DMS153 treated with DMSO at 0.1 percent for 48 hours (cell line): Measurements from ENCODE around the gene PDE5A.

Experiments
- DNase-seq: peaks from one replicate; lab custom pipeline; 2025; ENCODE audit not compliant: unreplicated experiment; lab: John Stamatoyannopoulos, UW

PDE5A gene

GRCh38 chr4:119525005-119525749, 103.4 kb downstream of the PDE5A start:
- no peak for DNase-seq

- DNase-seq = no peak
Observed at GRCh38 chr4:119523399-119523798, 105.2 kb downstream of the PDE5A start.

GRCh38 chr4:119521268-119521667, 107.3 kb downstream of the PDE5A start:
- DNase-seq = no peak

GRCh38 chr4:119518915-119519410, 109.6 kb downstream of the PDE5A start:
- no peak for DNase-seq

- no peak for DNase-seq
Observed at GRCh38 chr4:119518230-119518892, 110.2 kb downstream of the PDE5A start.

- no peak for DNase-seq
Observed at GRCh38 chr4:119517361-119518229, 111.0 kb downstream of the PDE5A start.

- no peak for DNase-seq
Observed at GRCh38 chr4:119512398-119512797, 116.2 kb downstream of the PDE5A start.

- DNase-seq = no peak
Observed at GRCh38 chr4:119510395-119511149, 118.0 kb downstream of the PDE5A start.

DNA sequence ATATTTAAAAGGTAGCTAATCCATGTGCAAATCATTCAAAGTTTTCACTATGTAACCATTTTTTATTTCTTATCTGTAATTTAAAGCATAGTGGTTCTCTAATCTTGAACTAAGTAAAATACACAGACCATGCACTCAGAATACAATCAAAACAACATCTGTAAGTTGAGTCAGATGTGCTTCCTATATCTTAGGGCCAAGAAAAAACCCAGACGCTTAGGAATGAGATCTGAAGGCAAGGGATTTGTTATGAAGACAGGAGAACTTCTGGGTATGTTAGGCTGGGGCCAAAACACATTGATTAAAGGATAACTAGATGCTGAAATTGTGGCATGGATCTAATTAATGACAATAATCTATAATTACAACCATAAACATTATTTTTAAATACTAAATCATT, 120.3 kb downstream of the PDE5A start:
- DNase-seq = no peak

DNA sequence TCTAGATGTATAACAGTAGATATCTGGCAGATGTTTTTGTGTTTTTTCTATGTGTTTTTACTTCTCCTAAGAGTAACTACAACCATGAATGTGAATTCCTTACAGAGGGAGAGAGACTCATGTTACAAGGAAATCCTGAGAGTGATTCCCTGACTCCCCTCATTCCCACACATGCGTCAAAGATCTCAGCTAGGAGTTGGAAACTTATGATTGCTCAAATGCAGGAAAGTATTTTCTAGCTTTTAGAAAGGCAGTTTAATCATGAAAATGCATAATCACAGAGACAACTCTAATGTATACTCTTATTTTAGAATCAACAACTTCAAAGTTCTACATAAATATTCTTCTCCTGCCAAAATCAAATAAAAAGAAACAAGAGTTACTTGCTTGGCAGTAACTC, 121.8 kb downstream of the PDE5A start:
- no peak for DNase-seq

- no peak for DNase-seq
Observed at GRCh38 chr4:119504616-119505015, 124.0 kb downstream of the PDE5A start.

DNA sequence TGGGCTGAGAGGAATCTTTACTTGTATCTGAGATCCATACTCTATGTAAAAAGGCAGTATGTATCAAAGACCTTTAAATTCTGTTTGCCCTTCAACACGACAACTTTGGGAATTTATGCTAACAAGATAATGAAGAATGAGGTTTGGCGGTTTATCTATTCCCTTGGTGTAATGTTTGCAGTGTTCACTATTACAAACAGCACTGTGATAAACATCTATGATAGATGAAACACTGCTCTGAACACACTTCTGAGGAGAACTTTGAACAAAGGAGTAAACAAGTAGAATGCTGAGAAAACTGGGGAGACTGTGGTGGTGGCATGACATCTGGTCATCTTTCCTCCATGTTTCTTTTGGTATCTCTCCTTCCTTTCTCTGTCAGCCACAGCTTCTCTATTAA, 126.9 kb downstream of the PDE5A start:
- no peak for DNase-seq

DNA sequence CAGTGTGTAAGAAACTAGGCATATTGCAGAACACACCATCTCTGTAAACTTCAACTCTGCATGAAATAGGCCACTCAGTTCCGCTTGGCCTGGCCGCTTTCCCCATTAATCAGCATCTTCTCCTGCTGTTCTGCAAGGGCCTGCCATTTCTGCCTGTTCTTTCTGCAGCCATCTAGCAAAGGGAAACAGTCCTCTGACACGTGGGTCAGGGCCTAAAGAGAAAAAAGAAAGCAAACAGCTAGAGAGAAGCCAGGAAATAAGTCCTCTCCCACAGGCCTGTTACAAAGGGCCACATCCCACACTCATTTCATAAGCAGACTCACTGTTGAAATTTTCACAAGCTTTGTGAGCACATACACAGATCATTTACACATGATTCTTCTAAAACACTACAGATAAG, 130.1 kb downstream of the PDE5A start:
- DNase-seq = no peak

DNA sequence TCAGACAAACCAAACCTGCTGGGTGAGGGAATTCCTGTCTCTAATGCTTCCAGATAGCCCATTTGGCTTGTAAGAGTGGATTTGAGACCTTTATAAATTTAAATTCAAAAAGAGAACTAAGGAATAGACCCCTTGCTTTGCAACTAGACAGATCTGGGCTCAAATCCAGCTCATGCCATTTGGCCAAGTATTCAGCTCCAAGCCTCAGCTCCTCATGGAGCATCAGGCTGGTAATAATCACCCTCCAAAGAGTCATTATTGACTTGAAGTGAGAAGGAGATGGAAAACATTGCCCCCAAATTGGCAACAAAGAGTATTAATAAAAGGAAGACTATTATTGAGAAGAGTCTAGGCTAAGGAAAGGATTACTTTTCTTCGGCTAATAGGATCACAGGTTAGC, 134.7 kb downstream of the PDE5A start:
- no peak for DNase-seq

GRCh38 chr4:119493419-119493818, 135.2 kb downstream of the PDE5A start:
- DNase-seq = no peak

- no peak for DNase-seq
Observed at GRCh38 chr4:119490335-119490734, 138.3 kb downstream of the PDE5A start.

DNA sequence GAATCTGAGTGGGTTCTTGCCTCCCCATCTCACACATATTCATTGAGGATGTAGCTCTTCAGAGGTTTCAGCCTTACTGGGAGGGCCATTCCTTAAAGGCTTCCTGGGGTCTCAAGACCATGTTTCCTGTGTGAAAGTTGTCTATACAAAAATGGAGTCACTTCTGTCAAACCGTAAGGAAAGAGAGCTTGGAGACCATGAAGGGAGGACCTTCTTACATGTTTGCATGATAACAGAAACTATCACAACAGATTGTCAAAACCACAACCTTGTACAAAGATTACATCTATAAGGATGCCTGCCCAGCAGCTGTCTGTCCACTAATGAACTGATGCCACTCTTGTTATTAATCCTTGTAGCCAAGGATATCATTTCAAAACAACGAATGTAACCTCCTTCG, 139.3 kb downstream of the PDE5A start:
- DNase-seq = no peak

DNA sequence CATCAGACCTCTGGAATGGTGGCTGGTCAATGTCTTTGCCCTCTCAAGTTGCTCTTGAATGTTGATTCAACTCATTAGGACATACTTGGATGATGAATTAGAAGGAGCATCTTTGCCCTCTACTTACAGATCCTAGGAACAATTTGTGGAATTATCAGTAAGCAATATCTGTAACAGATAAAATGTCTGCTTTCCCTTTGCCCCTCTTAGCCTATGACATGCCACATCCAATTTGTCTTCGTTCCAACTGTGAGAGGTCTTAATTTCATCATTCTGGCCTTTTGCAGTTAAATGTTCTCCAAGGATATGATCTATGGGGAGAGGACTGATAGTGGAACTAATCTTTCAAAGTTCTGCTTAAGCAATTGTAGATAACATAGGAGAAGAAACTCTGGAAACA, 148.3 kb downstream of the PDE5A start:
- no peak for DNase-seq

GRCh38 chr4:119479835-119480234, 148.8 kb downstream of the PDE5A start:
- DNase-seq = no peak

GRCh38 chr4:119479180-119479808, 149.3 kb downstream of the PDE5A start:
- DNase-seq = no peak
